Activated naive CD8-positive, alpha-beta T cell (primary cell): ENCODE measurements around the gene OR51T1.
"Not testable (repeated sequence)": the region's sequence is repeated elsewhere in the genome, so short reads cannot be mapped to it uniquely, and the experiment has no call there.

ENCODE experiments used
- H3K27ac Mint-ChIP-seq: one replicate; pipeline ENCODE4 v1.8.0; 2021; ENCODE audit warnings: mixed read lengths
- H3K27me3 Mint-ChIP-seq: one replicate; pipeline ENCODE4 v1.8.0; 2021; ENCODE audit warnings: mixed read lengths
- H3K36me3 Mint-ChIP-seq: one replicate; pipeline ENCODE4 v1.8.0; 2021; ENCODE audit warnings: mixed read lengths
- H3K4me1 Mint-ChIP-seq: one replicate; pipeline ENCODE4 v1.8.0; 2021; ENCODE audit warnings: low read depth, mixed read lengths
- H3K4me3 Mint-ChIP-seq: one replicate; pipeline ENCODE4 v1.8.0; 2021; ENCODE audit warnings: mild to moderate bottlenecking, mixed read lengths
- H3K9me3 Mint-ChIP-seq: one replicate; pipeline ENCODE4 v1.8.0; 2021; ENCODE audit warnings: low read depth, mixed read lengths

OR51T1 gene, protein sequence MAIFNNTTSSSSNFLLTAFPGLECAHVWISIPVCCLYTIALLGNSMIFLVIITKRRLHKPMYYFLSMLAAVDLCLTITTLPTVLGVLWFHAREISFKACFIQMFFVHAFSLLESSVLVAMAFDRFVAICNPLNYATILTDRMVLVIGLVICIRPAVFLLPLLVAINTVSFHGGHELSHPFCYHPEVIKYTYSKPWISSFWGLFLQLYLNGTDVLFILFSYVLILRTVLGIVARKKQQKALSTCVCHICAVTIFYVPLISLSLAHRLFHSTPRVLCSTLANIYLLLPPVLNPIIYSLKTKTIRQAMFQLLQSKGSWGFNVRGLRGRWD

DNA sequence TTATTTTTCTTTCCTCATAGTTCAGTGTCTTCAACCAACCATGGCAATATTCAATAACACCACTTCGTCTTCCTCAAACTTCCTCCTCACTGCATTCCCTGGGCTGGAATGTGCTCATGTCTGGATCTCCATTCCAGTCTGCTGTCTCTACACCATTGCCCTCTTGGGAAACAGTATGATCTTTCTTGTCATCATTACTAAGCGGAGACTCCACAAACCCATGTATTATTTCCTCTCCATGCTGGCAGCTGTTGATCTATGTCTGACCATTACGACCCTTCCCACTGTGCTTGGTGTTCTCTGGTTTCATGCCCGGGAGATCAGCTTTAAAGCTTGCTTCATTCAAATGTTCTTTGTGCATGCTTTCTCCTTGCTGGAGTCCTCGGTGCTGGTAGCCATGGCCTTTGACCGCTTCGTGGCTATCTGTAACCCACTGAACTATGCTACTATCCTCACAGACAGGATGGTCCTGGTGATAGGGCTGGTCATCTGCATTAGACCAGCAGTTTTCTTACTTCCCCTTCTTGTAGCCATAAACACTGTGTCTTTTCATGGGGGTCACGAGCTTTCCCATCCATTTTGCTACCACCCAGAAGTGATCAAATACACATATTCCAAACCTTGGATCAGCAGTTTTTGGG is at the start of gene OR51T1:
Gene OR51T1, plus strand, starts transcription at position 41 of the 641 bp plus-strand sequence. Its CDS starts 0 bp downstream, at position 41.
- Mint-ChIP-seq H3K27me3 (peaks cover 6% of the 10 kb centered on the region), H3K27ac (no peak within 1 kb of the TSS), H3K36me3 (no peaks in the 10 kb centered on the region), H3K4me1 (no peaks in the 10 kb centered on the region), H3K4me3 (no peak within 1 kb of the TSS), H3K9me3 (no peaks in the 10 kb centered on the region)

DNA sequence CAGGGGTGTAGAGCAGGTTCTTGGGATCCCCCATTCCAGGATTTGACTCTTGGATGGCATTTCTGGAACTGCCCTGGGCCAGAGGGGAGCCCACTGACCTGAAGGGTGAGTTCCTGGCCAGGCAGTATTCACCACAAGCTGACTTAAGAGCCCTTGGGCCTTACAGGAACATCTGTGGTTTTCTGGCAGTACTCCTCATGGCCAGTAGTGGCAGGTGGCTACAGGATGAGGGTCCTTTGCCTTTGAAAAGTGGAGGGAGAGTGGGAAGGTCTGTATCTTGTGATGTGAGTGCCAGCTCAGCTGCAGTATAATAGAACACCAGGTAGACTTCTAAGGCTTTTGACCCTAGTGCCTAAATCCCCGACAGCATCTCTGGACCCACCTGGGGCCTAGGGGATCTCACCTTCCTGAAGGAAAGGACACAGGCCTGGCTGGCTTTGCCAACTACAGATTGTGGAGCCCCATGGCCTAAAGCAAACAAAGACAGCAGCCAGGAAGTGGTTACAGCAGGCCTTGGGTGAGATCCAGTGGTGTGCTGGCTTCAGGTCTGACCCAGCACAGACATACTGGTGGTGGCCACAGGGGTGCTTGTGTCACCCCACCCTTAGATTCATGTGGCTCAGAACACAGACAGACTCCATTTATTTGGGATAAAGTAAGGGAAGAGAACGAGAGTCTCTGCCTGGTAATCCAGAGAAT is 41.7 kb upstream of the OR51T1 start:
- Mint-ChIP-seq H3K4me3 (no peak overlapping the region), H3K9me3 (no peaks in the 10 kb centered on the region), H3K27me3 (peaks cover 2% of the 10 kb centered on the region), H3K27ac (no peak overlapping the region), H3K36me3 (no peaks in the 10 kb centered on the region), H3K4me1 (no peaks in the 10 kb centered on the region)

DNA sequence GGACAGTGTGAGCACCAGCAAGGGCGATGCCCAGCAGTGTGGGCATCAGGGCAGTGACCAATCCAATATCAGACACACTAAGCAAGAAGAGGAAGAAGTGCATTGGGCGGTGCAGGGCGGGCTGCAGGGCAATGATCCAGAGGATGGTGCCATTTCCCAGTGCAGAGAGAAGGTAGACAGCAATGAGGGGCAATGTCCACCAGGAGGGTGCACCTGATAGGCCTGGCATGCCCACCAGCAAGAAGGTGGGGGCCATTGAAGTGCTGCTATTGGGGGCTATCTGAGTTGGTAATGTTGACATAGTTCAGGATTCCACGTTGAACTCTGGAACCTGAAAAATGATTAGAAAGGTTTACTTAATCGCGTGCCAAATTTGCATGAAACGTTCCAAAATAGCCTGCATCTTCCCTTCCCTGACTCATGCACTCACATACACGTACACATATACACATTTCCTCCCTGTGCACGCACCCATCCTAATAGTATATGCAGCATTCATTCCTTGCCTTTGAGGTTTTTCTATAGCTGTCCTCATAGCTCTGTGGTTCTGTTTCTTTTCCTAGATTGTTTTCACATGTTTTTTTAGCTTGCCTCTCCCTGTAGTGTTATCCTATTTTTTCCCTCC is 32.7 kb upstream of the OR51T1 start, which contains the start of gene OR51S1:
Gene OR51S1, minus strand, starts transcription at position 301 of the 625 bp plus-strand sequence. Its CDS starts 0 bp downstream, at position 301.
- Mint-ChIP-seq H3K27me3 (peaks cover 14% of the 10 kb centered on the region), H3K36me3 (no peaks in the 10 kb centered on the region), H3K4me1 (no peaks in the 10 kb centered on the region), H3K9me3 (no peaks in the 10 kb centered on the region), H3K4me3 (no peak within 1 kb of the TSS), H3K27ac (no peak within 1 kb of the TSS)

DNA sequence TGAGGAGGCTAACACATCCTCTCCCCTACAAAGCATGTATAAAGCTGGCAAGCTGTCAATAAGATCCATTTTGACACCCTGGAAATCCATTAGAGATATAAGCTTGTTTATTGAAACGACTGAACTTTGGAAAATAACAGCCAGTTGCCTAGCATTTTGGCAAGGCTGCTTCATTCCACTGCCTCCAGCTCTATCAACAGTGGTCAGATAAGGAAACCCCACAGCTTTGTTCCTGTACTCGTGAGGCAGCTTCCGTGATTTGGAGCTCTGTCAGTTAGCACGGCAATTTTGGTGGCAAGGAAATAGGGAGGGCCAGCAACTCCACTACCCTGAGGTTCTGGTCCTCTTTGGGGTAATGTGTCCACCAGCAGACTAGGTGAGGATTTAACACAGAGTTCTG is 30.7 kb upstream of the OR51T1 start:
- H3K27ac Mint-ChIP-seq: no peak overlapping the region
- no peaks in the 10 kb centered on the region for H3K9me3 Mint-ChIP-seq
- H3K4me3 Mint-ChIP-seq: no peak overlapping the region
- peaks cover 14% of the 10 kb centered on the region for H3K27me3 Mint-ChIP-seq
- H3K4me1 Mint-ChIP-seq: no peaks in the 10 kb centered on the region
- H3K36me3 Mint-ChIP-seq: no peaks in the 10 kb centered on the region

DNA sequence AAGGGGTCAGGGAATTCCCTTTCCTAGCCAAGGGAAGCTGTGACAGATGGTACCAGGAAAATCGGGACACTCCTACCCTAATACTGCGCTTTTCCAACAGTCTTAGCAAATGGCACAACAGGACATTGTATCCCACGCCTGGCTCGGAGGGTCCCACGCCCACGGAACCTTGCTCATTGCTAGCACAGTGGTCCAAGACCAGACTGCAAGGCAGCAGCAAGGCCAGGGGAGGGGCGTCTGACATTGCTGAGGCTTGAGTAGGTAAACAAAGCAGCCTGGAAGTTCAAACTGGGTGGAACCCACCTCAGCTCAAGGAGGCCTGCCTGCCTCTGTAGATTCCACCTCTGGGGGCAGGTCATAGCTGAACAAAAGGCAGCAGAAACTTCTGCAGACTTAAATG is 27.4 kb upstream of the OR51T1 start:
- not testable (repeated sequence) for H3K27ac Mint-ChIP-seq, H3K27me3 Mint-ChIP-seq, H3K36me3 Mint-ChIP-seq, H3K4me3 Mint-ChIP-seq, H3K4me1 Mint-ChIP-seq, H3K9me3 Mint-ChIP-seq

DNA sequence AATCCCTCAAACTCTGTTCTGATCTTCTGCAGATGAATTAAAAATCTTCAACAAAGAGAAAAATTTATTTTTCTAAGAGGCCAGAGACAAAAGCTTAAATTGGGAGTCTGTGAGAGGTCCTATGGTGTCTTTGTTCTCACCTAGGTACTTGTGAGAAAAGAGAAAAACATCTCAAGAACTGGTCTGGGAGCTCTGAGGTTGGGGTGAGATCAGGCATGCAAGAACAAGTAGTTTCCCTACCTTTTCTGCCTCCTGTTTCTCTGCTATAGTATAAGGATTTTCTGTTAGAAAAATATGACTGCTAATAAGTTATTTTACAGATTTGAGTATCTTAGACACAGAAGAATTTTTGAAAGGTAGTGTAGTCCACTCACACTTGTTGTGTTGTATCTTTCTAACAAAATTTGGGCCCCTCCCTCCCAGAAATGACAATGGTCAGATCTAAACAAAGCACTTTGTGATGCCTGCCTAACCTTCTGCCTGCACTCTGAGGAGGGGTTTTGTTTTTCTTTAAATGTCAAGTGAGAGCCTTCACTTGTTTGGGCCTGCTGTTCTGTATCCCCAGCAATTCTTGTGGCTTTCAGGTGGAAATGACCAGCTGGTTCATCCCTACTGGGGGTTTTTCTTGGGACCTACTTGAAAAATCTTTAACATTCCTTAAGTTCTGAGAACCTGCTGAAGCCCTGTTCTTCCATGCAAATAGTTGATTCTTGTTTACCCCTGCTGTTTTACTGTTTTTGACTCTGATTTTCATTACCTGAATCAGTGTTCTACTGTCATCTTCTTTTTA is 19.1 kb upstream of the OR51T1 start:
- Mint-ChIP-seq H3K9me3 (no peaks in the 10 kb centered on the region), H3K4me3 (no peak overlapping the region), H3K4me1 (no peaks in the 10 kb centered on the region), H3K27ac (no peak overlapping the region), H3K27me3 (peaks cover 3% of the 10 kb centered on the region), H3K36me3 (no peaks in the 10 kb centered on the region)

DNA sequence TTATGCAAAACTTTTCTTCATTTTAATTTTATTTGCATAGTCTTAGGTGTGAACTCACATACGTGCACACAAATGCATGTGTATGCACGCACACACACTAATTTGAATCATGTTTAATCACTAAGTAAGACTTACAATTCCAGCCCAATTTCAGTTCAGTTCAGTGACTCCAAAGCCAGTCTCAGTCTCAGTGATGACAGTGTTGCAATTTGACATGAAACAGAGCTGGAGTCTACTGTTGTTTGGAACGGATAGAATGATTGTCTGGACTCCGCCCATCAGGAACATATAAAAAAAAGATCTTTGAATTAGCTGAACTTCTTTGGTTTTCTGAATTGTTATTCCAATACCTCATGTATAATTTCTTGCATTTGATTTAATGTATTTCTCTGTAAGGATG is 17.8 kb upstream of the OR51T1 start:
- Mint-ChIP-seq H3K27me3 (peaks cover 3% of the 10 kb centered on the region), H3K9me3 (no peaks in the 10 kb centered on the region), H3K4me1 (no peaks in the 10 kb centered on the region), H3K4me3 (no peak overlapping the region), H3K36me3 (no peaks in the 10 kb centered on the region), H3K27ac (no peak overlapping the region)

DNA sequence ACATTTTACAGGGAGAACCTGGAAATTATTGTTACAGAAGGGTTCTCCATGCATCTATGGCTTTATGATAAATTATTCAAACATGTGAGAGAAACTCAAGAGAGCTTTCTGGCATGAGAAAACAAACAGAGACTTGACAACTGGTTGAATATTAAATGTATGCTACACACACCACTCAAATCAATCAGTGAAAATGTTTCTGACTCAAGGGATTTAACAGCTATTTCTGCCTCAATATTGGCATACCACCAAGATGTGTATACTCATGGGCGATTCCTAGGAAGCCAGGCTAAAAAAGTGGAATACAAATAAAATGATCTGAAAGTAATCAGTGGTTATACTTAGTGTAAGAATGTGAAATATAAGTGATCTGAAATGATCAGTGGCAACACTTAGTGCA is 15.8 kb upstream of the OR51T1 start:
- no peaks in the 10 kb centered on the region for H3K4me1 Mint-ChIP-seq
- peaks cover 3% of the 10 kb centered on the region for H3K27me3 Mint-ChIP-seq
- no peaks in the 10 kb centered on the region for H3K36me3 Mint-ChIP-seq
- H3K9me3 Mint-ChIP-seq: no peaks in the 10 kb centered on the region
- H3K4me3 Mint-ChIP-seq: no peak overlapping the region
- no peak overlapping the region for H3K27ac Mint-ChIP-seq

DNA sequence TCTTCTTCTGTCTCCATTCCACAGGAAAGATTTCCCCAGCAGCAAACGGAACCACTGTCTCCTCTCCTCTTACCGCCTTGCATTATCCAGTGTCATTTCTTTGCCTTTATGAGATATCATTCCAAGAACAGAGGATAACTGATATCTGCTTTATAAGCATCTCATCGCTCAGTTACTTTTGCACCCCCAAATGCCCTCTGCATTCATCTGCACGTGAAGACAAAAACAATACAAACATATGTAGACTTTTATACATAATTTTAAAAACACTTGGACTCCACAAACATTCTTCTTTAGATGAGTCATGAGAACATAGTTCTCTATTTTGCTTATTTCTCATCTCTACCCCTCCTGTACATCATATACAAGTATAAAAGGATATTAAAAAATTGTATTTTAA is 512 bp upstream of the OR51T1 start:
- Mint-ChIP-seq H3K27me3 (peaks cover 6% of the 10 kb centered on the region), H3K4me3 (no peak overlapping the region), H3K9me3 (no peaks in the 10 kb centered on the region), H3K27ac (no peak overlapping the region), H3K4me1 (no peaks in the 10 kb centered on the region), H3K36me3 (no peaks in the 10 kb centered on the region)

DNA sequence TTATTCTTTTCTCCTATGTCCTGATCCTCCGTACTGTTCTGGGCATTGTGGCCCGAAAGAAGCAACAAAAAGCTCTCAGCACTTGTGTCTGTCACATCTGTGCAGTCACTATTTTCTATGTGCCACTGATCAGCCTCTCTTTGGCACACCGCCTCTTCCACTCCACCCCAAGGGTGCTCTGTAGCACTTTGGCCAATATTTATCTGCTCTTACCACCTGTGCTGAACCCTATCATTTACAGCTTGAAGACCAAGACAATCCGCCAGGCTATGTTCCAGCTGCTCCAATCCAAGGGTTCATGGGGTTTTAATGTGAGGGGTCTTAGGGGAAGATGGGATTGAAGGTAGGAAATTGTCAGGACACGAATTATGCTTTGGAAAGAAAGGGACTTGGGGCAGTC is 843 bp downstream of the OR51T1 start:
- H3K9me3 Mint-ChIP-seq: no peaks in the 10 kb centered on the region
- H3K27ac Mint-ChIP-seq: no peak overlapping the region
- no peak overlapping the region for H3K4me3 Mint-ChIP-seq
- H3K4me1 Mint-ChIP-seq: no peaks in the 10 kb centered on the region
- no peaks in the 10 kb centered on the region for H3K36me3 Mint-ChIP-seq
- peaks cover 6% of the 10 kb centered on the region for H3K27me3 Mint-ChIP-seq

DNA sequence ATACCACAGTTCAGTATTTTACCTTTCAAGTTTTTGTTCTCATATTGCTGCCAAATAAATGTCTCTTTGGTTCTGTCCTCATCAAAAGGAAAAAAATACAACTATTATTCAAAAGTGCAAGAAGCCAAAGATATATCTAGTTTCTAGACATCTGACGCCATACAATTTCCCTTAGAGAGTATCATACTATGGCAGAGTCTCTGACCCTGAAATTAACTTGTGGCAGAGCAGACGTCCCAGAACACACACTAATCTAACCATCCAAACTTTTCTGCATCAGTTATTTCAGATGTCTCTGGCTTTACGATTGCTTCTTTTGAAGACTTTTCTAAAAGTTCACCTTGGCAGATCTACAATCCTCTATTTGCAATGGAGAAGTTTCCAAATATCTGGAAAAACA is 2.7 kb downstream of the OR51T1 start:
- no peaks in the 10 kb centered on the region for H3K9me3 Mint-ChIP-seq
- H3K4me3 Mint-ChIP-seq: no peak overlapping the region
- H3K27me3 Mint-ChIP-seq: peaks cover 4% of the 10 kb centered on the region
- H3K36me3 Mint-ChIP-seq: no peaks in the 10 kb centered on the region
- no peaks in the 10 kb centered on the region for H3K4me1 Mint-ChIP-seq
- no peak overlapping the region for H3K27ac Mint-ChIP-seq

DNA sequence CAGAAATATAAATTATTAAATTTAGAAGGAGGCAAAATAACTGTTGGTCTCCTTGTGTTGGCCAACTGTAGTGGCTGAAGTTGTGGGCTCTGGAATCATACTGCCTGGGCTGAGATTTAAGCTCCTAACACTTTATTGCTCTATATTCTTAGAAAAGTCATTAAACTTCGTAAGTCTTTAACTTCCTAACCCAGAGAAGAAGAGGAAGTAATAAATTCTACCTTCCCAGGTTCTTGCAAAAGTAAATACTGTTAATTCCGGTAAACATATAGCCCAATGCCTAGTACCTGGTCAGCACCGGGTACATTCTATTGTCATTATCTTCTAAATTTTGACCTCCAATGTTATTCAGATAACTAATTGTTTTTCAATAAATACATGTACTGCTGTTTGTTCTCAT is 4.5 kb downstream of the OR51T1 start:
- Mint-ChIP-seq H3K4me1 (no peaks in the 10 kb centered on the region), H3K36me3 (no peaks in the 10 kb centered on the region), H3K27ac (no peak overlapping the region), H3K9me3 (no peaks in the 10 kb centered on the region), H3K27me3 (no peaks in the 10 kb centered on the region), H3K4me3 (no peak overlapping the region)

DNA sequence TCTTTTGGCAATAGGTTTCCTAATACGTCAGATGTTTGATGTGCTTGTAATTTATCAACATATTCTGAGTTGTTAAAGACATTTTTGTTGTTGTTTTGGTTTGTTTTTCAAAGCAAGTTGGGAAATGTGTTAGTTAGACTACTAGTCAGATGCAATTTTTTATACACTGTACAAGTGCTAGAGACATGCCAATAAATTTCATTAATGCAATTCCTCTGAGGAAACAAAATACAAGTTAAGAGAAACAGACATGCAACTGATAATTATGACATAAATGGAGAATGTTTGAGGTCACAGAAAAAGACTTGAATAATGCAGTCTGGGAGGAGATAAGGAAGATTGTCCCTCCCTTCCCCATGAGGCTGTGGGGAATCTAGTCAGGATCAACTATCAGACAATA is 5.9 kb downstream of the OR51T1 start:
- no peak overlapping the region for H3K27ac Mint-ChIP-seq
- H3K9me3 Mint-ChIP-seq: peaks cover 3% of the 10 kb centered on the region
- H3K4me3 Mint-ChIP-seq: no peak overlapping the region
- no peaks in the 10 kb centered on the region for H3K36me3 Mint-ChIP-seq
- no peaks in the 10 kb centered on the region for H3K27me3 Mint-ChIP-seq
- H3K4me1 Mint-ChIP-seq: no peaks in the 10 kb centered on the region

DNA sequence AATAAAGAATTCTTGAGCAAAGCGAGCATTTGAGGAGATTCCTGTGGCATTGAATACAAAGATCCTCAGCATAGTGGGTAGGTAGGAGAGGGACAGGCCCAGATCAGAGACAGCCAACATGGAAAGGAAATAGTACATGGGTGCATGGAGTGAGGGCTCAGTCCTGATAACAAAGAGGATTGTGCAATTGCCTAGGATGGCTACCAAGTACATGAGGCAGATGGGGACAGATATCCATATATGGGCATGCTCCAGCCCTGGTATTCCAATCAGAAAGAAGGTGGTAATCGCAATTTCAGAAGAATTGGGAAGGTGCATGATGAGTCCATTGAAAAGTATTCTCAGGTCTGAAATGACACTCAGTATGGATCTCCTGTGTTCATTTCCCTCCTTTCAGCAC is 8.6 kb downstream of the OR51T1 start:
- Mint-ChIP-seq H3K36me3 (no peaks in the 10 kb centered on the region), H3K4me3 (no peak overlapping the region), H3K4me1 (no peaks in the 10 kb centered on the region), H3K27me3 (no peaks in the 10 kb centered on the region), H3K27ac (no peak overlapping the region), H3K9me3 (peaks cover 3% of the 10 kb centered on the region)
